C1 segment of cervical spinal cord (tissue), 14 donors: ENCODE results near the gene EPSTI1.

ENCODE experiments used
- DNase-seq, 14 donors: peaks; one replicate each; lab custom pipeline; 2025; lab: John Stamatoyannopoulos, UW

Gene EPSTI1

DNA sequence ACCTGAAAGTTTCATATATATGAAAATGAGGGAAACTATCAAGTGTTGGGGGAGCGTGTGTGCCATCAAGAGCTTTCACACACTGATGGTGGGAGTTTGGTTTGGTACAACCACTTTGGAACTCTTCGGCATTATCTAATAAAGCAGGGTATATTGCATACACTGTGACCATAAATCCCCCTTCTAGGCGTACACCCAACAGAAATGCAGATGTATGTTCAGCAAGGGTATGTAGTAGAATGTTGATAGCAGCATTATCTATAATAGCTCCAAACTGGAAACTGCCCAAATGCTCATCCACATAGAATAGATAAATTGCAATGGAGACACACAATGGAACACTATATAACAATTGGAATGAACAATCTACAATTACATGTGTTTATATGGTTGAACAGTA lies 139.9 kb downstream of the EPSTI1 start:
- no peak for DNase-seq

DNA sequence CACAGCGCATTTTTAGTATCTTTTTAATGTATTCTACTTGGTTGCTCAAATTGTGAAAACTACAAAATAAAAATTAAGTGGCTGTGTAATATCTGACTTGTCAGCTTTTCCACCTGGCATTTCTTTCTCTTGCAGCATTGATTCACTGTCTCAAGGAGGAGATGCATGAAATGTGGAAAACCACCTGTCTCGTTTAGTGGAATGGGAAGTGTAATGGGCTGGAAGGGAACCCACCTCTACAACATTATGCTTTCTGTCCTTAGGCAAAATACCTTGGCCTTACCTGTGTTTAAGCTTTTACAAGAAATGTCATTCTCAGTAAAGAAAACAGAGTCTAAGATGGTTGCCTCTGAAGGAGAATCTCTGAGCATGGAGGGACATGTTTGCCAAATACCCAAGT lies 142.8 kb downstream of the EPSTI1 start:
- no peak for DNase-seq

DNA sequence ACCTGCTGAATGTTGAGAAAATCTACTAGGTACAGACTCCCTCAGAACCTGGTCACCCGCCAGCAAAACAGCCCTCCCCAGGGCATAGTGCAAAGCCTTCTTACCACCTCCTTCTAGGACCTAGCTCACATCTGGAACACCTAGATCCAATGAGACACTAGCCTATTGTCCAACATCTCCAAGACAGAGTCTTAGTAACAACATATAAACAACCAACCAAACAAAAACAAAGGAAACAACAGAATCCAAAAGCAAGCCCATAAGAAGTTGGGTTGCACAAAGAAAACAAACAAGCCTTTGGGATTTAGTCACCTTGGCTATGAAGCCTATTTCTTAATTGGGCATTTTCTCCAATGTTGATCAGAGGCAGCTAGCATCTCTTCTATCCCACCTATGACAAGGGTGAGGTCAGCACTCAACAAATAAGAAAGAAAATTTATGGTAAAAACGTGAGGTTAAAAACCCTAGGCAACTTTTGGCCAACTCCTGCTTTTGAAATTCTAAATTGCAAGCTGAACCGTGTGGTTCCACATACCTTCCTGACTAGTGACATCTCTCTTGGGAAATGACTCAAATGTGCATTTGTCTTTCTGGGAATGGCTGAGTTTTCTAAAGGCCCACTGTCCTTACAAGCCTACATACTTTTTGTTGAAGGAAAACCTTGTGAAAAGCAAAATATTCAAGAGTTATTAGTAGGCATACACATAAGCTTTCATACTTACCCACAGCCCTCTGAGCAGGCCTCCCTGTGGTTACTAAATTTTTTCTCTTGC lies 144.0 kb downstream of the EPSTI1 start:
- no peak for DNase-seq

DNA sequence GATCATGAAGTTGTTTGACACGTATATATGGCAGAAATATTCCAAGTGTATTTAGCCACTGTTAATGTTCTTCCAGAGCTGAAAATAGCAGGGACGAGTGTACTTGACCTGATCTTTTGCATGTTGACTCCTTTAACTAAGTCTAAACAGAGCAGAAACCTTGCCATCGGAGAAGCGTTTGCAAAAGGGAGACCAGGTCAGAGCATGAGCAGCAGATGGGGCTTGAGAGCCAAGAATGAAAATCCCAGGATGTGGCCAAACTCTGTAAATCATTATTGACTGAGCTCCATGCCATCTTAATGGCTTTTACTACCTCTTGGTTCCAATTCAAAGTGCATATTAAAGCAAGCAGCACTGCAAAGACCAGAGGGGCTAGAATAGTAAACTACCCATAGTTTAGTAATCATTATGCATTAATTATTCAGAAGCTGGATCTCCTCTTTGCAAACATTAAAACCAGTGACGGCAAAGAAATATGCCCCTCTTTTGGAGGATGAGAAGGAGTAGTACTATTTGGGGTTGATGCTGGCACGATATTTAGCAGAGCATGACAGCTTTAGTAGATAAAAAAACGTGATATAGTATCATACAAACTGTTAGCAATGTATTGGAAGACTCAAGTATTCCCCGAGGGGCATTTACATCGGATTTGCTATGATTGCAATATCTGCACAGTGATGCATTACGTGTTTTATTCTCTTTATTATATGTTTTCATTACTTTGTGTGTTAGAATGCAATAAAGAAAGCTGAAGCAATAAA lies 154.9 kb downstream of the EPSTI1 start:
- DNase-seq = no peak
